Measurements from ENCODE around the gene BSN. TPM values are rescaled to one million over a fixed set of nuclear protein-coding genes. Genes with fewer than 3 reads are reported as not detected.

BSN gene
- total RNA-seq, 4 donors from 2014 or later: under 0.01 to 0.32 (median 0.27) TPM; not detected in 1

- Histone ChIP-seq H3K36me3 (no peaks in the 10 kb centered on the region), H3K27me3 (no peaks in the 10 kb centered on the region), H3K9me3 (no peaks in the 10 kb centered on the region), H3K27ac (no peak overlapping the region), H3K4me1 (no peaks in the 10 kb centered on the region), H3K4me3 (no peak overlapping the region)
- 88% methylated on average over 1 of the region's 1 CpG; no CpG with 5 or more reads in 1 of the 2 donors for WGBS, 2 donors (ENCODE audit: low coverage in 1 of 2)
- no peak for DNase-seq
- intact Hi-C loops (cut with DNase I; ENCODE audit: low total_unique reads) (no loop called here), in situ Hi-C loops (cut with MboI; ENCODE audit: low pct_ligation_motif_present in 1 of 4, low pct_unique_long_range_greater_than_20kb in 1 of 4, low sequenced_read_pairs in 3 of 4) (no loop called here)
- TF ChIP-seq POLR2A (IDR thresholded peaks at IDR 0.05) (no peak), POLR2AphosphoS5 (IDR thresholded peaks at IDR 0.05) (no peak), CTCF (IDR thresholded peaks at IDR 0.05) (no peak), EP300 (IDR thresholded peaks at IDR 0.05; ENCODE audit: low read depth) (no peak)
Observed at GRCh38 chr3:49614936-49615335, 60.7 kb downstream of the BSN start.

- Histone ChIP-seq H3K36me3 (no peaks in the 10 kb centered on the region), H3K27ac (no peak overlapping the region), H3K4me3 (no peak overlapping the region), H3K27me3 (no peaks in the 10 kb centered on the region), H3K4me1 (no peaks in the 10 kb centered on the region), H3K9me3 (no peaks in the 10 kb centered on the region)
- TF ChIP-seq POLR2AphosphoS5 (IDR thresholded peaks at IDR 0.05): no peak
- no peak for TF ChIP-seq POLR2A (IDR thresholded peaks at IDR 0.05)
- no peak for TF ChIP-seq EP300 (IDR thresholded peaks at IDR 0.05; ENCODE audit: low read depth)
- no peak for TF ChIP-seq CTCF (IDR thresholded peaks at IDR 0.05)
- WGBS, 2 donors (ENCODE audit: low coverage in 1 of 2): 53% methylated on average over 1 of the region's 1 CpG; no CpG with 5 or more reads in 1 of the 2 donors
- intact Hi-C loops (cut with DNase I; ENCODE audit: low total_unique reads): no loop called here
- in situ Hi-C loops (cut with MboI; ENCODE audit: low pct_ligation_motif_present in 1 of 4, low pct_unique_long_range_greater_than_20kb in 1 of 4, low sequenced_read_pairs in 3 of 4): no loop called here
- DNase-seq: no peak
Observed at GRCh38 chr3:49616061-49616460, 61.8 kb downstream of the BSN start.

GRCh38 chr3:49616491-49616941, 62.2 kb downstream of the BSN start:
- Histone ChIP-seq H3K4me3 (no peak overlapping the region), H3K4me1 (no peaks in the 10 kb centered on the region), H3K27ac (no peak overlapping the region), H3K9me3 (no peaks in the 10 kb centered on the region), H3K27me3 (no peaks in the 10 kb centered on the region), H3K36me3 (no peaks in the 10 kb centered on the region)
- in situ Hi-C loops (cut with MboI; ENCODE audit: low pct_ligation_motif_present in 1 of 4, low pct_unique_long_range_greater_than_20kb in 1 of 4, low sequenced_read_pairs in 3 of 4): no loop called here
- TF ChIP-seq EP300 (IDR thresholded peaks at IDR 0.05; ENCODE audit: low read depth): no peak
- WGBS, 2 donors (ENCODE audit: low coverage in 1 of 2): 65% methylated on average over 6 of the region's 6 CpGs; no CpG with 5 or more reads in 1 of the 2 donors
- no peak for DNase-seq
- intact Hi-C loops (cut with DNase I; ENCODE audit: low total_unique reads): no loop called here

GRCh38 chr3:49617390-49618013, 63.2 kb downstream of the BSN start:
- H3K4me1 ChIP-seq: no peaks in the 10 kb centered on the region
- in situ Hi-C loops (cut with MboI; ENCODE audit: low pct_ligation_motif_present in 1 of 4, low pct_unique_long_range_greater_than_20kb in 1 of 4, low sequenced_read_pairs in 3 of 4): no loop called here
- no peak overlapping the region for H3K4me3 ChIP-seq
- H3K27me3 ChIP-seq: no peaks in the 10 kb centered on the region
- H3K9me3 ChIP-seq: no peaks in the 10 kb centered on the region
- intact Hi-C loops (cut with DNase I; ENCODE audit: low total_unique reads): no loop called here
- no peak overlapping the region for H3K27ac ChIP-seq
- TF ChIP-seq POLR2A (IDR thresholded peaks at IDR 0.05): no peak
- no peak for TF ChIP-seq CTCF (IDR thresholded peaks at IDR 0.05)
- no peak for TF ChIP-seq EP300 (IDR thresholded peaks at IDR 0.05; ENCODE audit: low read depth)
- no peak for TF ChIP-seq POLR2AphosphoS5 (IDR thresholded peaks at IDR 0.05)
- no peak for DNase-seq
- no peaks in the 10 kb centered on the region for H3K36me3 ChIP-seq
- WGBS, 2 donors (ENCODE audit: low coverage in 1 of 2): 82 to 100% methylated on average over 1 to 7 of the region's 7 CpGs

GRCh38 chr3:49618412-49618811, 64.1 kb downstream of the BSN start:
- TF ChIP-seq POLR2A (IDR thresholded peaks at IDR 0.05) (no peak), CTCF (IDR thresholded peaks at IDR 0.05) (no peak), POLR2AphosphoS5 (IDR thresholded peaks at IDR 0.05) (no peak), EP300 (IDR thresholded peaks at IDR 0.05; ENCODE audit: low read depth) (no peak)
- Histone ChIP-seq H3K27ac (no peak overlapping the region), H3K36me3 (no peaks in the 10 kb centered on the region), H3K27me3 (no peaks in the 10 kb centered on the region), H3K4me1 (no peaks in the 10 kb centered on the region), H3K4me3 (no peak overlapping the region), H3K9me3 (no peaks in the 10 kb centered on the region)
- DNase-seq: no peak
- 60% methylated on average over 4 of the region's 4 CpGs; no CpG with 5 or more reads in 1 of the 2 donors for WGBS, 2 donors (ENCODE audit: low coverage in 1 of 2)
- in situ Hi-C loops (cut with MboI; ENCODE audit: low pct_ligation_motif_present in 1 of 4, low pct_unique_long_range_greater_than_20kb in 1 of 4, low sequenced_read_pairs in 3 of 4): no loop called here
- intact Hi-C loops (cut with DNase I; ENCODE audit: low total_unique reads): no loop called here
